ENCODE measurements around the gene ZNF14.
"Not testable (repeated sequence)": the region's sequence is repeated elsewhere in the genome, so short reads cannot be mapped to it uniquely, and the experiment has no call there.

The ZNF14 gene

DNA sequence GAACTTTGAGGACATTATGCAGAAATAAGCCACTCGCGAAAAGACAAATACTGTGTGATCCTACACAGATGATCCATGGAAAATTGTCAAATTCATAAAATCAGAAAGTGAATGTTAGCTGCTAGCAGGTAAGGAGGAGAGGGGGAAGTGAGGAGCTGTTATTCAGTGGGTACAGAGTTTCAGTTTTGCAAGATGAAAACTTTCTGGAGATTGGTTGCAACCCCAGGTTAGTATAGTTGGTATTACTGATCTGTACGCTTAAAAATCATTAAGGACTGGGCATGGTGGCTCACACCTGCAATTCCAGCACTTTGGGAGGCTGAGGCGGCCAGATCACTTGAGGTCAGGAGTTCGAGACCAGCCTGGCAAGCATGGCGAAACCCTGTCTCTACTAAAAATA lies 46.3 kb downstream of the ZNF14 start:
- DNase-seq = no peak

DNA sequence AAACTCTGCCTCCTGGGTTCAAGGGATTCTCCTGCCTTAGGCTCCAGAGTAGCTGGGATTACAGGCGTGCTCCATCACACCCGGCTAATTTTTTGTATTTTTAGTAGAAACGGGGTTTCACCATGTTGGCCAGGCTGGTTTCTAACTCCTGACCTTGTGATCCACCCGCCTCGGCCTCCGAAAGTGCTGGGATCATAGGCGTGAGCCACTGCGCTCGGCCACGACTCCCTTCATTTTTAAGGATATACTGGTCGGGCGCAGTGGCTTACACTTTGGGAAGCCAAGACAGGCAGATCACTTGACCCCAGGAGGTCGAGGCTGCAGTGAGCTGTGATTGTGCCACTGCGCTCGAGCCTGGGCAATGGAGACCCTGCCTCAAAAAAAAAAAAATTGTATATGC lies 46.8 kb downstream of the ZNF14 start:
- DNase-seq = not testable (repeated sequence)

DNA sequence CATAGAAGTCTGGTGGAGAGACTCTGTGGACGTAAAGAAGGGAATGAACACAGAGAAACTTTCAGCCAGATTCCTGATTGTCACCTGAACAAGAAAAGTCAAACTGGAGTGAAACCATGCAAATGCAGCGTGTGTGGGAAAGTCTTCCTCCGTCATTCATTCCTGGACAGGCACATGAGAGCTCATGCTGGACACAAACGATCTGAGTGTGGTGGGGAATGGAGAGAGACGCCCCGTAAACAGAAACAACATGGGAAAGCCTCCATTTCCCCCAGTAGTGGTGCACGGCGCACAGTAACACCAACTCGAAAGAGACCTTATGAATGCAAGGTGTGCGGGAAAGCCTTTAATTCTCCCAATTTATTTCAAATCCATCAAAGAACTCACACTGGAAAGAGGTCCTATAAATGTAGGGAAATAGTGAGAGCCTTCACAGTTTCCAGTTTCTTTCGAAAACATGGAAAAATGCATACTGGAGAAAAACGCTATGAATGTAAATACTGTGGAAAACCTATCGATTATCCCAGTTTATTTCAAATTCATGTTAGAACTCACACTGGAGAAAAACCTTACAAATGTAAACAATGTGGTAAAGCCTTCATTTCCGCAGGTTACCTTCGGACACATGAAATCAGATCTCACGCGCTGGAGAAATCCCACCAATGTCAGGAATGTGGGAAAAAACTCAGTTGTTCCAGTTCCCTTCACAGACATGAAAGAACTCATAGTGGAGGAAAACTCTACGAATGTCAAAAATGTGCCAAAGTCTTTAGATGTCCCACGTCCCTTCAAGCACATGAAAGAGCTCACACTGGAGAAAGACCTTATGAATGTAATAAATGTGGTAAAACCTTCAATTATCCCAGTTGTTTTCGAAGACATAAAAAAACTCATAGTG lies 53.5 kb downstream of the ZNF14 start:
- no peak for DNase-seq

DNA sequence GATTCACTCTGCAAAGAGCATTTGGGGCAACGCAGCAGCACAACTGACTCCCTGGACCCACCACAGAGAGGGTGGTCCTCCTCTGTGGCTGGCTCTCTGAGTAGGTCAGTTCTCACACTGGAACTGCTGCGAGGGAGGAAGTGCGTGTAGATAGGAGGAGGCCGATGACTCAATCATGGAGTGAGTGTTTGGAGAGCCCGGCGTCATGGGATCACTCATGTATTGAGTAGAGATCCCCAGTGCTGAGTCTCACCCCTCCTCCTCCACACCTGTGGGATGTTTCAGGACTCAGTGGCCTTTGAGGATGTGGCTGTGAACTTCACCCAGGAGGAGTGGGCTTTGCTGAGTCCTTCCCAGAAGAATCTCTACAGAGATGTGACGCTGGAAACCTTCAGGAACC lies 55.3 kb downstream of the ZNF14 start:
- DNase-seq = no peak

DNA sequence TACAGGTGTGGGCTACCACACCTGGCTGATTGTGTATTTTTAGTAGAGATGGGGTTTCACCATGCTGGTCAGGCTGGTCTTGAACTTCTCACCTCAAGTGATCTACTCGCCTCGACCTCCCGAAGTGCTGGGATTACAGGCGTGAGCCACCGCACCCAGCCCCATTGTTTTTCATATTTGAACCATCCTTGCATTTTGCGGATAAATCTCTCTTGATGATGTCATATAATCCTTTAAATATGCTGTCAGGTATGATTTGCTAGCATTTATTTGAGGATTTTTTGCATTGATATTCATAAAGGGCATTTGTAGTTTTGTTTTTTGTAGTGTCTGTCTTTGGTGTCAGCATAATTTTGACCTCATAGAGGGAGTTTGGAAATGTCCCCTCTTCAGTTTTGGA lies 58.6 kb downstream of the ZNF14 start:
- DNase-seq = no peak

DNA sequence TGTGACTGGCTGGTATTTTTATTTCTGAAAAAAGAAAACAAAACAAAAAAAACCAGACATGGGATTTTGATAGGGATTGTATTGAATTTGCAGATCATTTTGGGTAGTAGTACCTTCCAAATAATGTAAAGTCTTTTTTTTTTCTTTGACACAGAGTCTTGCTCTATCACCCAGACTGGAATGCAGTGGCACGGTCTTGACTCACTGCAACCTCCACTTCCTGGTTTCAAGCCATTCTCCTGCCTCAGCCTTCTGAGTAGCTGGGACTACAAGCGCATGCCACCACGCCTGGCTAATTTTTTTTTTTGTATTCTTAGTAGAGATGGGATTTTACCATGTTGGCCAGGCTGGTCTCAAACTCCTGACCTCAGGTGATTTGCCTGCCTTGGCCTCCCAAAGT lies 60.1 kb downstream of the ZNF14 start:
- DNase-seq = no peak

DNA sequence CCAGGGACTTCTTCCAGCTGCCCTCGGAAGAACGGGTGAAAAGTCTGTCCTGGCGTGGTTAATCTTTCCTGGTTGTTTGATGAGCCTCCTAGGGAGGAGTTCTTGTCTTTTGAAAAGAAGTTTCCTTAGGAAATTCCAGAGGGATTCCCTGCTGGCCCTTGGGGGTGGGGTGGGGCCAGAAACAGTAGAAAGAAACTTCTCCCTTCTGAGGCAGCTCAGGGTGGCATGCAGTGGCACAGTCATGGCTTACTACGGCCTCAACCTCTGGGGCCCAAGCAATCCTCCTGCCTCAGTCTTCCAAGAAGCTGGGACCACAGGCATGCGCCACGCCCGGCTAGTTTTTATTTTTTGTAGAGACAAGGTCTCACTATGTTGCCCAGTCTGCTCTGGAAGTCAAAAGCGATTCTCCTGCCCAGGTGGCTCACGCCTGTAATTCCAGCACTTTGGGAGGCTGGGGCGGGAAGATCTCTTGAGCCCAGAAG lies 62.8 kb downstream of the ZNF14 start:
- DNase-seq = no peak

DNA sequence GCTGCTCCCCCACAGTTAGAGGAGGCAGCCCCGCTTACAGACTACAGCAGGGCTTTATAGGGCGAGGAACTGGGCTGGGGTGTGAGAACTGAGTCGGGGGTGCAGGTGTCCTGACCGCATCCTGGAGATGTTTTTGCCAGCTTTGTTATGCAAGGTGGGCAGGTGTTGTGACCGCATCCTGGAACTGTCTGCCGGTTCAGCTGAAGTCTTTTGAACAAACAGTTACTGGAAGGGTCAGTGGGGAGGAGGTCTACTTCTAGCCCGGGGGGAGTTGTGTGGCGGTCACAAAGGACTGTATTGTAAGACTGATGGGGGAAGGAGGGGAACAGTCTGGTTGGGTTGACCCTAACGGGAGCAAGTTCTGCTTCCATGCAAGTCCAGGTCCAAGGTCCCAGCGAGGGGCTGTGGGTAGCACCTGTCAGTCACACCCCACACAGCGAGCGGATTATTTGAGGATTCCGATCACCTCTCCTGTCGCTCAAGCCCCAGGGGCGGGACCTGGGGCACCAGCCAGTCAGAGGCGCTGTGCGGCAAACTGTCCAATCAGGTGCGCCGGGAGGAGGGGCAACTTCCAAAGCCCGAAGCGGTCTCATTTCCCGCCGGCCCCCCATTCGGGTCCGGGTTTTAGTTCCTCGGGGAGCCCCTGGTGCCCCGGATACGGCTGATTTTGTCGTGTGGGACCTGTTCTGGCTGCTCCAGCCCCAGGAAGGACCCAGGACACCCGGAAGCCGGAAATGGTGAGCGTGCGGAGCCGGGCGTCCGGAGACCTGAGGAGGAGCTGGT lies 64.5 kb downstream of the ZNF14 start, which contains the start of gene ZNF101:
Gene ZNF101 (plus strand): TSS at position 610 of the 783 bp plus-strand sequence. CDS start 125 bp downstream, at position 735.
- peak; percentile 98 for DNase-seq

DNA sequence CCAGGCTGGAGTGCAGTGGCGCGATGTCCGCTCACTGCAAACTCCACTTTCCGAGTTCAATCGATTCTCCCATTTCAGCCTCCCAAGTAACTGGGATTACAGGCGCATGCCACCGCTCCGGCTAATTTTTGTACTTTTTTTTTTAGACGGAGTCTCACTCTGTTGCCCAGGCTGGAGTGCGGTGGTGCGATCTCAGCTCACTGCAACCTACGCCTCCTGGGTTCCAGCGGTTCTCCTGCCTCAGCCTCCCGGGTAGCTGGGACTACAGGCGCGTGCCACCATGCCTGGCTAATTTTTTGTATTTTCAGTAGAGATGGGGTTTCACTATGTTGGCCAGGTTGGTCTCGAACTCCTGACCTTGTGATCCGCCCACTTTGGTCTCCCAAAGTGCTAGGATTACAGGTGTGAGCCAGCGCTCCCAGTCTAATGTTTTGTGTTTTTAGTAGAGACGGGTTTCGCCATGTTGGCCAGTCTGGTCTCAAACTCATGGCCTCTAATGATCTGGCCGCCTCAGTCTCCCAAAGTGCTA lies 67.4 kb downstream of the ZNF14 start:
- DNase-seq = not testable (repeated sequence)

DNA sequence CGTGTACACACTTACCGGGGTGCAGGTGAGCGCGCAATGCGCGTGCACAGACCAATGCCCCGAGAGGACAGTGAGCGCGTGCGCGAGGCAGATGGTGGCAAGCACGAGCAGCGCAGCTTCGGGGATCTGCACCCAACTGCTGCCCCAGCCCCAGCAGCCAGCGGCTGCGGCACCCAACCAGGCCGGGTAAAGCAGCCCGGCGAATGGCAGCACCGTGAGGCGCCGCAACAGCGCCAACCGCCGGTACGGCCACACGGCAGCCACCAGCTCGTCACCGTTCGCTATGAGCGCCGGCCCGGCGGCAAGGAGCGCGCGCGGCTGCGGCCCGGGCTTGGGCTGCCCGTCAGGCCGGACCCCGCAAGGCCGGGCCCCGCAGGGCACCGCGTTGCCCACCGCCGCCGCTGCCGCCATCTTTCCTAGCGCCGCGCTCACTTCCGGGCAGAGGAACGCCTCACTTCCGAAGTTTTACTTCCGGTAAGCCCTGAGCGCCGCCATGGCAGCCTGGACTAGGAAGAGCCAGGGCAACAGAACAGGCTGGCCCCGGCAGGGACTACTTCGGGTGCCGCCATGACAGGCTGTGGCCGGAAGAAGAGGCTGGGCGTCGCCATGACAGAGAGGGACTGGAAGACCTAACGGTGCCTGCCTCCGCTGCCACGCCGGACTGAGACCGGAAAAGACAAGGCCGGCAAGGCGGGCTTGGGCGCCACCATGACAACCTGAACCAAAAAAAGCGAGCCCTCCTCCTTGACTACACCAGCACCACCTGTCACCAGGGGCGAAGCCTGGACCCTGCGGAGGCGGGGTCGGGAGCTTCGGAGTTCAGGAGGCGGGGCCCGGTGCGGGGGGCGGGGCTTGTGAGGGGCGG lies 69.4 kb downstream of the ZNF14 start, which contains the start of gene ATP13A1:
Gene ATP13A1 (minus strand): TSS at position 421 of the 865 bp plus-strand sequence. CDS start 10 bp downstream, at position 411.
- DNase-seq = peak; percentile 96

DNA sequence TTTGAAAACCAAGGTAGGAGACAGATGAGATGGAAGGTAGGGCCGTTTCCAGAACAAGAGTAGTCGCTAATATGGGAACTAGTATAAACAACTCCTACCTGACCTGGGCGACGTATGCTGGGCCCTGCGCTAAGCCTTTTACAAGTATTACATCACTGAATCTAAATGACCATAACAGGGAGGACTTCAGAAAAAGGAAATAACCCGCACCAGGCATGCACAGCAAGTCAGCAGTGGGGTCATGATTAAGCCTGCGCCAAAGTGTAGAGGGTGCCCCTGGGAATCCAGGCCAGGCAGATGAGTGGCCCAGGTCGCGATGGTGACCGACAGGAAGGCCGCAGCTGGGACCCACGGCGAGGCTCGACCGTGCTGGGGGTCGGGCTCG lies 70.0 kb downstream of the ZNF14 start:
- no peak for DNase-seq

DNA sequence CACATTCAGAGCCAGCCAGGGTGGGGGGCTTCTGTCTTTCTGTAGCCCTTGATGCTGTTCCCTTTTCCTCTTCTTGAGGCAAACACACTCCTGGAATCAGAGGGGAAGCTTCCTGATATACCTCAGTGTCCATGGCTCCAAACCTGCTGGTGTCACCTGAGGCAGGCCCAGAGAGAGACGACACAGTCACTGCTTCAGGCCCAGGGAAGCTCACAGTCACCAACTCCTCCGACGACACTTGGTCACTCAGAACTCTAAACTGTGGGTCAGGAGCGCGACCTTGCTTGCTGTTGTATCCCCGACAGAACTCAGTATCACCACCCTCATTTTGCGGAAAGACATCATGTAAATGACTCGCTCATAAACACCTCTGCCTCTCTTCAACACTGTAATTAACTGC lies 70.6 kb downstream of the ZNF14 start:
- DNase-seq = no peak

DNA sequence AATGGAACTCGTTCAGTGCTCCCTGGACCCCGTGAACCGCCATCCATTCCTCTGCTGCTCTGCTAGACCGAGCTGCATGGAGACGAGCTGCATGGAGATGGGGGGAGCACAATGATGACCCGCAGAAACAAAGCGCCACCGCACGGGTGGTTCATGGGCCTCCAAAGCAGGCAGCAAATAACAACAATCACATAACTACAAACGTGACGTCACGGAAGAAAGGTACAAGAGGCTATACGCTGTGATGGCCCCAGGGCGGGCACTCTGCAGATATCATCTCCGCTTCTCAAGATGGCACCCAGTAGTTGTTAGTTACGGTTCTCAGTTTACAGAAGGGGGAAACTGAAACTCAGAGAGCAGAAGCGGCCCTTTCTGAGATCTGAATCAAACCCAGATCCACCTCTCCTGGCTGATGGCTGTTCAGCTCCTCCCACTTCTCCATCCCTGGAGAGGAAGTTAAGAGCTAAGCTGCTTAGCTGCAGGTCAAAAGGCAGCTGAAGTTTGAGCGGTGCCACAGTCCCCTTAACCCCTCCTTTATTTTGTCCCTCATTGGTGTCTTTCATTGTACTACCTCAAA lies 71.1 kb downstream of the ZNF14 start:
- DNase-seq = peak; percentile 58

DNA sequence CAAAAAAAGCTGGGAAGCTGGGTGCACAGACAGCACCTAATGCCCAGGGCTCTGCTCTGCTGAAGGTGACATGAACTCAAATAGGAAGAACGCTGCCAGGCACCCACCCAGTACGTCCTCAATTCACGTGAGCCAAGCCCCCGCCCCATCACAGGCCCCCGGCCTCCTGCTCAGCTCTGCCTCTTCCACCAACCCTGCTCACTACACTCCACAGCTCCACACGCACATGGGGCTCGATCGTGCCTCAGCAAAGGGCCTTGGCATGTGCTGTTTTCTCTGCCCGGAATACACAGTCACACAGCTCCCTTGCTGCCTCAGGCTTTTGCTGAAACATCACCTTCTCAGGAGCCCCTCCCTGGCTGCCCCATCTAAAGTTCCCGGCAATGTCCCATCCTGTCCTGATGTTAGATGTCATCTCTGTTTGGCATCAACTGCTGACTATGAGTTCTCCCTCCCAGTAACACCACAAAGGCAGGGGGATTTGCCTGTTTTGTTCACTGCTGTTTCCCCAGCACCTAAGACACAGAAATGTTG lies 71.7 kb downstream of the ZNF14 start:
- no peak for DNase-seq

Data from RPMI8226 (cell line).